Spleen (tissue), 11 donors: ENCODE measurements around the gene TMEM38A. TPM values are rescaled to one million over a fixed set of nuclear protein-coding genes. Genes with fewer than 3 reads are reported as not detected.
"Not testable (repeated sequence)": the region's sequence is repeated elsewhere in the genome, so short reads cannot be mapped to it uniquely, and the experiment has no call there.

ENCODE experiments used
- DNase-seq: peaks from one replicate; pipeline ENCODE4 v3.0.0-alpha.2; 2020
- H3K27ac ChIP-seq, 8 donors: fragments of 200-600 bp; sonication (generic) in 7 of 8; 1 replicate in 4 of 8; 2 replicates in 4 of 8; pipeline versions ENCODE4 v1.5.0 to v1.8.0; 2016 to 2021; ENCODE audit warnings: inconsistent platforms in 4 of 8, mild to moderate bottlenecking in 4 of 8, moderate library complexity in 1 of 8
- H3K27me3 ChIP-seq, 7 donors: fragments of 200-600 bp; sonication (generic) in 6 of 7; replicated peaks in 1 of 7; 1 replicate in 4 of 7; 2 replicates in 3 of 7; pipeline versions ENCODE4 v1.5.0 to v1.8.0; 2016 to 2021; ENCODE audit warnings: inconsistent platforms in 3 of 7, mild to moderate bottlenecking in 1 of 7
- H3K36me3 ChIP-seq, 6 donors: fragments of 200-600 bp; sonication (generic) in 5 of 6; 1 replicate in 4 of 6; 2 replicates in 2 of 6; pipeline versions ENCODE4 v1.5.0 to v1.8.0; 2016 to 2021; ENCODE audit warnings: inconsistent platforms in 2 of 6
- H3K4me1 ChIP-seq, 6 donors: fragments of 200-600 bp; sonication (generic) in 5 of 6; 1 replicate in 3 of 6; 2 replicates in 3 of 6; pipeline versions ENCODE4 v1.5.0 to v1.8.0; 2016 to 2021; ENCODE audit warnings: inconsistent platforms in 3 of 6
- H3K4me3 ChIP-seq, 8 donors: fragments of 200-600 bp; sonication (generic) in 7 of 8; 1 replicate in 4 of 8; 2 replicates in 4 of 8; pipeline versions ENCODE4 v1.5.0 to v1.8.0; 2016 to 2021; ENCODE audit warnings: inconsistent platforms in 4 of 8, mild to moderate bottlenecking in 4 of 8, moderate library complexity in 2 of 8
- H3K9me3 ChIP-seq, 8 donors: fragments of 200-600 bp; sonication (generic) in 7 of 8; 1 replicate in 4 of 8; 2 replicates in 4 of 8; pipeline versions ENCODE4 v1.5.0 to v1.8.0; 2016 to 2021; ENCODE audit warnings: inconsistent platforms in 4 of 8
- POLR2A ChIP-seq, 3 donors: fragments of 450-650 bp; IDR thresholded peaks; one replicate each; pipeline ENCODE4 v1.5.1; 2017; ENCODE audit warnings: antibody characterized with exemption in 3 of 3, mild to moderate bottlenecking in 1 of 3
- POLR2AphosphoS5 ChIP-seq, 3 donors: sonication (generic); formaldehyde crosslinking; IDR thresholded peaks; one replicate each; pipeline ENCODE4 v1.5.1; 2017; ENCODE audit warnings: antibody characterized with exemption in 3 of 3
- WGBS, 5 donors: extraction: QIAGEN DNeasy Blood & Tissue Kit in 3 of 5; methylation state at CpG; one replicate each; pipeline versions ENCODE4 v1.1.5 to v1.1.7; 2013 to 2018; 5-methylcytosine and 5-hydroxymethylcytosine counted together
- intact Hi-C: fragments of 100-400 bp; cut with DNase I; formaldehyde crosslinking; loops from one replicate; pipeline ENCODE4 v1.15.0; 2023; ENCODE audit warnings: low total_unique reads
- polyA plus RNA-seq, 3 donors: library from polyadenylated mRNA; stranded (reverse); fragments of 200-250 nt; gene quantifications; one replicate each; pipeline ENCODE4 v1.2.1, GENCODE V29; 2013
- total RNA-seq, 7 donors: library from RNA; depleted of rRNA in 3 of 7; stranded (reverse); fragments of >200 nt in 3 of 7; fragmentation: NEBNext Ultra II Directional in 4 of 7; extraction: Animal tissue kit (Norgen Biotek cat#: 25700) in 4 of 7; gene quantifications; one replicate each; pipeline versions ENCODE4 v1.1.0 to v1.2.1, GENCODE V29; 2016 to 2021
- TF ChIP-seq, protein P1 (sequence below), 11 experiments: fragments of 200-600 bp in 7 of 11; fragments of 450-650 bp in 4 of 11; sonication (generic) in 4 of 11; IDR thresholded peaks in 8 of 11; conservative IDR thresholded peaks in 3 of 11; 1 replicate in 7 of 11; 2 replicates in 4 of 11; pipeline versions ENCODE4 v1.4.0 to v1.8.0; 2016 to 2021; ENCODE audit warnings: antibody characterized with exemption in 11 of 11, inconsistent platforms in 4 of 11, mild to moderate bottlenecking in 1 of 11
- donor health status: healthy with polysubstance abuse.
- donor health status: DM: no; HTN: no; CAD: no; lungs with moderate emphysema.
- donor health status: DM: no; HTN: no; CAD: no.
- donor health status: Bipolar disorder and iron deficiency.
- donor health status: healthy.
- donor health status: DM: no; HTN: no; CAD: no.
- donor health status: DM: yes; HTN: yes; CAD: no.

The TMEM38A gene
- total and polyA plus RNA-seq, 10 donors: 1.5 to 5.4 (median 2.8) TPM

DNA sequence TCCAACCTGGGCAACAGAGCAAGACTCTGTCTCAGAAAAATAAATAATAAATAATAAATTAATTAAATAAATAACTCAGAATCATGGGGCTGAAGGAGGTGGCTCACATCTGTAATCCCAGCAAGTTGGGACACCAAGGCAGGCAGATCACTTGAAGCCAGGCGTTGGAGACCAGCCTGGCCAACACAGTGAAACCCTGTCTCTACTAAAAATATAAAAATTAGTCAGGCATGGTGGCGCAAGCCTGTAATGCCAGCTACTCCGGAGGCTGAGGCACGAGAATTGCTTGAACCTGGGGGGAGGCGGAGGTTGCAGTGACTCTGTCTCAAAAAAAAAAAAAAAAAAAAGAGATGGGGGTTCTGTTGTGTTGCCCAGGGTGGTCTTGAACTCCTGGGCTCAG, 7.2 kb downstream of the TMEM38A start:
- no peaks in the 10 kb centered on the region for H3K9me3 ChIP-seq
- peaks cover 0 to 5% (median 0%) of the 10 kb centered on the region in 6 donors for H3K36me3 ChIP-seq
- no peak for DNase-seq
- H3K27ac ChIP-seq: no peak overlapping the region
- H3K4me1 ChIP-seq: peaks cover 0 to 21% (median 2%) of the 10 kb centered on the region in 6 donors
- TF ChIP-seq, protein P1, sequence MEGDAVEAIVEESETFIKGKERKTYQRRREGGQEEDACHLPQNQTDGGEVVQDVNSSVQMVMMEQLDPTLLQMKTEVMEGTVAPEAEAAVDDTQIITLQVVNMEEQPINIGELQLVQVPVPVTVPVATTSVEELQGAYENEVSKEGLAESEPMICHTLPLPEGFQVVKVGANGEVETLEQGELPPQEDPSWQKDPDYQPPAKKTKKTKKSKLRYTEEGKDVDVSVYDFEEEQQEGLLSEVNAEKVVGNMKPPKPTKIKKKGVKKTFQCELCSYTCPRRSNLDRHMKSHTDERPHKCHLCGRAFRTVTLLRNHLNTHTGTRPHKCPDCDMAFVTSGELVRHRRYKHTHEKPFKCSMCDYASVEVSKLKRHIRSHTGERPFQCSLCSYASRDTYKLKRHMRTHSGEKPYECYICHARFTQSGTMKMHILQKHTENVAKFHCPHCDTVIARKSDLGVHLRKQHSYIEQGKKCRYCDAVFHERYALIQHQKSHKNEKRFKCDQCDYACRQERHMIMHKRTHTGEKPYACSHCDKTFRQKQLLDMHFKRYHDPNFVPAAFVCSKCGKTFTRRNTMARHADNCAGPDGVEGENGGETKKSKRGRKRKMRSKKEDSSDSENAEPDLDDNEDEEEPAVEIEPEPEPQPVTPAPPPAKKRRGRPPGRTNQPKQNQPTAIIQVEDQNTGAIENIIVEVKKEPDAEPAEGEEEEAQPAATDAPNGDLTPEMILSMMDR (IDR thresholded peaks at IDR 0.05 in 8 of 11, conservative IDR thresholded peaks at IDR 0.05 in 3 of 11): no peak
- TF ChIP-seq POLR2A (IDR thresholded peaks at IDR 0.05): no peak
- no peak for TF ChIP-seq POLR2AphosphoS5 (IDR thresholded peaks at IDR 0.05)
- intact Hi-C loops: no loop called here
- no peak overlapping the region for H3K4me3 ChIP-seq
- WGBS, 5 donors: 85 to 94% (median 90%) methylated on average over 5 of the region's 5 CpGs
- H3K27me3 ChIP-seq: no peaks in the 10 kb centered on the region

DNA sequence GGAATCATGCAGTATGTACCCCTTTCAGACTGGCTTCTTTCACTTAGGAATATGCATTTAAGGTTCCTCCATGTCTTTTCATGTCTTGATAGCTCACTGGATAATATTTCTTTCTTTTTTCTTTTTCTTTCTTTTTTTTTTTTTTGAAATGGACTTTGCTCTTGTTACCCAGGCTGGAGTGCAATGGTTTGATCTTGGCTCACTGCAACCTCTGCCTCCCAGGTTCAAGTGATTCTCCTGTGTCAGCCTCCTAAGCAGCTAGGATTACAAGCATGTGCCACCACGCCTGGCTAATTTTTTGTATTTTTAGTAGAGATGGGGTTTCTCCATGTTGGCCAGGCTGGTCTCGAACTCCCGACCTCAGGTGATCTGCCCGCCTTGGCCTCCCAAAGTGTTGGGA, 7.8 kb downstream of the TMEM38A start:
- peaks cover 0 to 21% (median 1%) of the 10 kb centered on the region in 6 donors for H3K4me1 ChIP-seq
- intact Hi-C loops, DNase-seq, H3K9me3 ChIP-seq, H3K27me3 ChIP-seq, H3K4me3 ChIP-seq, H3K27ac ChIP-seq, H3K36me3 ChIP-seq: not testable (repeated sequence)
- WGBS, 5 donors: 91 to 99% (median 96%) methylated on average over 4 of the region's 4 CpGs

DNA sequence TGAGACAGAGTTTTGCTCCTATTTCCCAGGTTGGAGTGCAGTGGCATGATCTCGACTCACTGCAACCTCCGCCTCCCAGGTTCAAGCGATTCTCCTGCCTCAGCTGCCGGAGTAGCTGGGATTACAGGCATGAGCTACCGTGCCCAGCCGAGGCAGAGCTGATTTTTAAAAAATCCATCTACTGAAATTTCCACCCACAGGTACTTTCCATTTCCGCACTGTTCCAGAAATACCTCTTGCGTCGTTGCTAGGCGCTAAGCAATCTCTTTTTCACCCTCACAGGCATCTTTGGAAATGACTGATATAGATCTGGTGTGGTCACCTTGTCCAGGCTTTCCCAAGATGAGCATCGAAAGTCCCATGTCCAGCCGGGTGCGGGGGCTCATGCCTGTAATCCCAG, 9.4 kb downstream of the TMEM38A start:
- no peaks in the 10 kb centered on the region for H3K9me3 ChIP-seq
- WGBS, 5 donors: 91 to 98% (median 96%) methylated on average over 13 of the region's 13 CpGs
- no peak overlapping the region for H3K4me3 ChIP-seq
- peaks cover 0 to 15% (median 0%) of the 10 kb centered on the region in 6 donors for H3K4me1 ChIP-seq
- intact Hi-C loops: no loop called here
- no peak overlapping the region for H3K27ac ChIP-seq
- TF ChIP-seq POLR2AphosphoS5 (IDR thresholded peaks at IDR 0.05) (no peak), POLR2A (IDR thresholded peaks at IDR 0.05) (no peak)
- TF ChIP-seq, protein P1 (IDR thresholded peaks at IDR 0.05 in 8 of 11, conservative IDR thresholded peaks at IDR 0.05 in 3 of 11): no peak
- H3K36me3 ChIP-seq: peaks cover 0 to 5% (median 0%) of the 10 kb centered on the region in 6 donors
- DNase-seq: no peak
- no peaks in the 10 kb centered on the region for H3K27me3 ChIP-seq

DNA sequence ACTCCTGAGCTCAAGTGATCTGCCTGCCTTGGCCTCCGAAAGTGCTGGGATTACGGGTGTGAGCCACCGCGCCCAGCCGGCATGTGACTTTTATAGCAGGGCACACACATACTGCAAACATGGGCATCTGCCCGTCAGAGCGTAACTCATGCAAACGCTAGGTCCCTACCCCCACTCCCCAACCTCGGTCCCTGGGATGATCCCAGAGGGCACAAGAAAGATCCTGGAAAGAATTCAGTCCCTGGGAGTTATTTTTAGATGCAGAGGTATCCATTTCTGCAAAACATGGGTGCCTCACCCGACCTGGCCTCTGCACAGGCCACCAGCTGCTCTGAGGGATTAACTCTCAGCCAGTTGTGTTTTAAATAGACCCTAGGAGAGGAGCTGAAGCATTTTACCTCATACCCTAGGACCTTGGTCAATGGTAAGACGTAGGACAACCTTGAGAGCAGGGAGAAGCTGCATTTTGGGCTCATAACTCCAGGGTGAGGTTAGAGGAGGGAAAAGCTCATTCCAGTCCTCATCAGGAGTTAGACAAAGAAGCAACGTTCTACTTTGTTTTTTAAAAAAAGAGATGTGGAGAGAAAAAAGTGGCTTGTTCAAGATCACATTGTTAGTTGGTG, 10.8 kb downstream of the TMEM38A start:
- H3K9me3 ChIP-seq: no peaks in the 10 kb centered on the region
- no peaks in the 10 kb centered on the region for H3K27me3 ChIP-seq
- DNase-seq: no peak
- H3K4me3 ChIP-seq: no peak overlapping the region
- H3K36me3 ChIP-seq: peaks cover 0 to 5% (median 0%) of the 10 kb centered on the region in 6 donors
- peaks cover 0 to 18% (median 0%) of the 10 kb centered on the region in 6 donors for H3K4me1 ChIP-seq
- WGBS, 5 donors: 84 to 91% (median 88%) methylated on average over 11 to 12 of the region's 12 CpGs
- H3K27ac ChIP-seq: no peak overlapping the region
- TF ChIP-seq, protein P1 (IDR thresholded peaks at IDR 0.05 in 8 of 11, conservative IDR thresholded peaks at IDR 0.05 in 3 of 11): no peak
- TF ChIP-seq POLR2AphosphoS5 (IDR thresholded peaks at IDR 0.05) (no peak), POLR2A (IDR thresholded peaks at IDR 0.05) (no peak)
- intact Hi-C loops: no loop called here
